Activated naive CD4-positive, alpha-beta T cell treated with anti-CD3 and anti-CD28 coated beads, Interleukin-2, amount 10 ng/mL, durations not matched to agents 7 days and 5 days (primary cell): ENCODE results near the gene BRI3.

Source experiments
- CTCF ChIA-PET: fragments of 350-600 bp; sonication (Branson Sonifier 250); formaldehyde crosslinking; loops from one replicate; lab custom pipeline; 2021; ENCODE audit warnings: antibody characterized with exemption; lab: Charles Lee
- DNase-seq: peaks from one replicate; pipeline ENCODE4 v3.0.0-alpha.2; 2020
- H3K27ac Mint-ChIP-seq: one replicate; pipeline ENCODE4 v1.8.0; 2021; ENCODE audit warnings: mild to moderate bottlenecking, moderate library complexity, mixed read lengths
- H3K27me3 Mint-ChIP-seq: one replicate; pipeline ENCODE4 v1.8.0; 2021; ENCODE audit warnings: mild to moderate bottlenecking, mixed read lengths
- H3K36me3 Mint-ChIP-seq: one replicate; pipeline ENCODE4 v1.8.0; 2021; ENCODE audit warnings: mixed read lengths
- H3K4me1 Mint-ChIP-seq: one replicate; pipeline ENCODE4 v1.8.0; 2021; ENCODE audit warnings: mixed read lengths
- H3K4me3 Mint-ChIP-seq: one replicate; pipeline ENCODE4 v1.8.0; 2021; ENCODE audit warnings: mild to moderate bottlenecking, moderate library complexity, mixed read lengths
- H3K9me3 Mint-ChIP-seq: one replicate; pipeline ENCODE4 v1.8.0; 2021; ENCODE audit warnings: mixed read lengths

The BRI3 gene

GRCh38 chr7:98242934-98243333 lies 38.6 kb upstream of the BRI3 start:
- Mint-ChIP-seq H3K36me3 (peaks cover 50% of the 10 kb centered on the region), H3K4me1 (peaks cover 12% of the 10 kb centered on the region), H3K27ac (no peak overlapping the region), H3K27me3 (no peaks in the 10 kb centered on the region), H3K4me3 (no peak overlapping the region), H3K9me3 (no peaks in the 10 kb centered on the region)
- CTCF ChIA-PET, result no interaction called here
- DNase-seq, result no peak

GRCh38 chr7:98244871-98245270 lies 36.6 kb upstream of the BRI3 start:
- H3K4me1 Mint-ChIP-seq, result peaks cover 31% of the 10 kb centered on the region
- no peak overlapping the region for H3K4me3 Mint-ChIP-seq
- no peaks in the 10 kb centered on the region for H3K9me3 Mint-ChIP-seq
- no peak for DNase-seq
- CTCF ChIA-PET, result no interaction called here
- H3K27ac Mint-ChIP-seq, result no peak overlapping the region
- peaks cover 45% of the 10 kb centered on the region for H3K36me3 Mint-ChIP-seq
- no peaks in the 10 kb centered on the region for H3K27me3 Mint-ChIP-seq

GRCh38 chr7:98248156-98248555 lies 33.3 kb upstream of the BRI3 start:
- H3K27me3 Mint-ChIP-seq, result no peaks in the 10 kb centered on the region
- H3K27ac Mint-ChIP-seq, result peak overlapping the region; percentile 75
- CTCF ChIA-PET, result no interaction called here
- no peaks in the 10 kb centered on the region for H3K9me3 Mint-ChIP-seq
- DNase-seq, result no peak
- H3K4me3 Mint-ChIP-seq, result peak overlapping the region; percentile 23
- H3K4me1 Mint-ChIP-seq, result peaks cover 52% of the 10 kb centered on the region
- H3K36me3 Mint-ChIP-seq, result peaks cover 45% of the 10 kb centered on the region

- no peak for DNase-seq
- Mint-ChIP-seq H3K36me3 (peaks cover 46% of the 10 kb centered on the region), H3K4me3 (peak overlapping the region; percentile 94), H3K27ac (peak overlapping the region; percentile 100), H3K9me3 (no peaks in the 10 kb centered on the region), H3K27me3 (no peaks in the 10 kb centered on the region), H3K4me1 (peaks cover 57% of the 10 kb centered on the region)
- CTCF ChIA-PET, result interaction anchor here (0.6 to 1.0 kb wide), 2 partner anchors 18 to 228 kb away, joined by 3 read pairs; no protein-coding TSS in a partner anchor
Observed at GRCh38 chr7:98249106-98249505, 32.4 kb upstream of the BRI3 start.

- CTCF ChIA-PET, result interaction anchor here (0.7 to 1.8 kb wide), 6 partner anchors 16 to 280 kb away, joined by 3 to 9 read pairs (median 3); no protein-coding TSS in a partner anchor
- DNase-seq, result peak; percentile 78
- Mint-ChIP-seq H3K36me3 (peaks cover 40% of the 10 kb centered on the region), H3K27ac (peak overlapping the region; percentile 100), H3K27me3 (no peaks in the 10 kb centered on the region), H3K4me3 (peak overlapping the region; percentile 94), H3K9me3 (no peaks in the 10 kb centered on the region), H3K4me1 (peaks cover 67% of the 10 kb centered on the region)
Observed at GRCh38 chr7:98250789-98251188, 30.7 kb upstream of the BRI3 start.

GRCh38 chr7:98251231-98251600 lies 30.3 kb upstream of the BRI3 start:
- no peaks in the 10 kb centered on the region for H3K27me3 Mint-ChIP-seq
- H3K4me3 Mint-ChIP-seq, result peak overlapping the region; percentile 94
- no peaks in the 10 kb centered on the region for H3K9me3 Mint-ChIP-seq
- H3K4me1 Mint-ChIP-seq, result peaks cover 69% of the 10 kb centered on the region
- H3K36me3 Mint-ChIP-seq, result peaks cover 42% of the 10 kb centered on the region
- DNase-seq, result peak; percentile 72
- H3K27ac Mint-ChIP-seq, result peak overlapping the region; percentile 100
- CTCF ChIA-PET, result interaction anchor here (0.6 to 1.8 kb wide), 6 partner anchors 19 to 230 kb away, joined by 3 to 9 read pairs (median 3); no protein-coding TSS in a partner anchor

- Mint-ChIP-seq H3K4me1 (peaks cover 75% of the 10 kb centered on the region), H3K9me3 (no peaks in the 10 kb centered on the region), H3K27me3 (no peaks in the 10 kb centered on the region), H3K36me3 (peaks cover 48% of the 10 kb centered on the region), H3K4me3 (peak within 1 kb of the TSS; percentile 94), H3K27ac (peak within 1 kb of the TSS; percentile 100)
- CTCF ChIA-PET, result interaction anchor here (0.6 to 2.0 kb wide), 5 partner anchors 15 to 146 kb away, joined by 3 to 6 read pairs (median 3); no protein-coding TSS in a partner anchor
- DNase-seq, result peak; percentile 93
Observed at GRCh38 chr7:98251601-98252424, 29.7 kb upstream of the BRI3 start, which contains the start of gene TECPR1. Gene TECPR1 (minus strand): TSS chr7:98252232. CDS start chr7:98246146, 6,086 bp downstream.

- H3K4me1 Mint-ChIP-seq, result peaks cover 72% of the 10 kb centered on the region
- peaks cover 49% of the 10 kb centered on the region for H3K36me3 Mint-ChIP-seq
- peak overlapping the region; percentile 94 for H3K4me3 Mint-ChIP-seq
- H3K27ac Mint-ChIP-seq, result peak overlapping the region; percentile 100
- no peak for DNase-seq
- H3K27me3 Mint-ChIP-seq, result no peaks in the 10 kb centered on the region
- CTCF ChIA-PET, result interaction anchor here (0.7 to 2.0 kb wide), 3 partner anchors 9 to 231 kb away, joined by 3 to 6 read pairs (median 3); no protein-coding TSS in a partner anchor
- H3K9me3 Mint-ChIP-seq, result no peaks in the 10 kb centered on the region
Observed at GRCh38 chr7:98252425-98253054, 28.9 kb upstream of the BRI3 start.

- peak overlapping the region; percentile 78 for H3K27ac Mint-ChIP-seq
- peaks cover 57% of the 10 kb centered on the region for H3K4me1 Mint-ChIP-seq
- H3K9me3 Mint-ChIP-seq, result no peaks in the 10 kb centered on the region
- H3K27me3 Mint-ChIP-seq, result no peaks in the 10 kb centered on the region
- no peak for DNase-seq
- peaks cover 48% of the 10 kb centered on the region for H3K36me3 Mint-ChIP-seq
- H3K4me3 Mint-ChIP-seq, result peak overlapping the region; percentile 44
- CTCF ChIA-PET, result no interaction called here
Observed at GRCh38 chr7:98254516-98254915, 27.0 kb upstream of the BRI3 start.

GRCh38 chr7:98254951-98255610 lies 26.4 kb upstream of the BRI3 start:
- peaks cover 53% of the 10 kb centered on the region for H3K4me1 Mint-ChIP-seq
- CTCF ChIA-PET, result no interaction called here
- H3K4me3 Mint-ChIP-seq, result peak overlapping the region; percentile 44
- peak overlapping the region; percentile 78 for H3K27ac Mint-ChIP-seq
- DNase-seq, result peak; percentile 49
- no peaks in the 10 kb centered on the region for H3K27me3 Mint-ChIP-seq
- no peaks in the 10 kb centered on the region for H3K9me3 Mint-ChIP-seq
- peaks cover 45% of the 10 kb centered on the region for H3K36me3 Mint-ChIP-seq

GRCh38 chr7:98256431-98256830 lies 25.1 kb upstream of the BRI3 start:
- CTCF ChIA-PET, result no interaction called here

GRCh38 chr7:98257701-98258100 lies 23.8 kb upstream of the BRI3 start:
- H3K27me3 Mint-ChIP-seq, result no peaks in the 10 kb centered on the region
- no peak overlapping the region for H3K27ac Mint-ChIP-seq
- CTCF ChIA-PET, result no interaction called here
- H3K4me3 Mint-ChIP-seq, result no peak overlapping the region
- H3K36me3 Mint-ChIP-seq, result peaks cover 57% of the 10 kb centered on the region
- DNase-seq, result no peak
- peaks cover 40% of the 10 kb centered on the region for H3K4me1 Mint-ChIP-seq
- peaks cover 2% of the 10 kb centered on the region for H3K9me3 Mint-ChIP-seq

More at GRCh38 chr7:98256431-98256830, 25.1 kb upstream of the BRI3 start:
- Mint-ChIP-seq H3K27me3 (no peaks in the 10 kb centered on the region), H3K4me1 (peaks cover 44% of the 10 kb centered on the region), H3K9me3 (no peaks in the 10 kb centered on the region), H3K36me3 (peaks cover 52% of the 10 kb centered on the region), H3K4me3 (no peak overlapping the region), H3K27ac (peak overlapping the region; percentile 75)
- DNase-seq, result no peak

- peaks cover 29% of the 10 kb centered on the region for H3K36me3 Mint-ChIP-seq
- DNase-seq, result no peak
- CTCF ChIA-PET, result interaction anchor here (1.9 kb wide), 1 partner anchor 13 kb away, joined by 6 read pairs; no protein-coding TSS in a partner anchor
- H3K4me3 Mint-ChIP-seq, result no peak overlapping the region
- H3K27me3 Mint-ChIP-seq, result no peaks in the 10 kb centered on the region
- H3K9me3 Mint-ChIP-seq, result peaks cover 2% of the 10 kb centered on the region
- peaks cover 5% of the 10 kb centered on the region for H3K4me1 Mint-ChIP-seq
- H3K27ac Mint-ChIP-seq, result no peak overlapping the region
Observed at GRCh38 chr7:98265841-98266271, 15.6 kb upstream of the BRI3 start.

GRCh38 chr7:98266840-98267239 lies 14.6 kb upstream of the BRI3 start:
- Mint-ChIP-seq H3K27ac (no peak overlapping the region), H3K36me3 (peaks cover 19% of the 10 kb centered on the region), H3K27me3 (no peaks in the 10 kb centered on the region), H3K4me1 (peaks cover 5% of the 10 kb centered on the region), H3K4me3 (no peak overlapping the region), H3K9me3 (peaks cover 2% of the 10 kb centered on the region)
- DNase-seq, result no peak
- CTCF ChIA-PET, result interaction anchor here (0.8 to 1.9 kb wide), 2 partner anchors 14 to 17 kb away, joined by 3 to 6 read pairs; no protein-coding TSS in a partner anchor
